GM12874 (cell line): ENCODE measurements around the gene IGF2.

Experiments
- TF ChIP-seq, protein P1 (sequence below): IDR thresholded peaks from 2 replicates; pipeline ENCODE4 v1.5.1; 2011; ENCODE audit warnings: low read depth, mild to moderate bottlenecking, control low read depth, low read length, moderate library complexity; ENCODE audit not compliant: insufficient read depth

Gene IGF2

DNA sequence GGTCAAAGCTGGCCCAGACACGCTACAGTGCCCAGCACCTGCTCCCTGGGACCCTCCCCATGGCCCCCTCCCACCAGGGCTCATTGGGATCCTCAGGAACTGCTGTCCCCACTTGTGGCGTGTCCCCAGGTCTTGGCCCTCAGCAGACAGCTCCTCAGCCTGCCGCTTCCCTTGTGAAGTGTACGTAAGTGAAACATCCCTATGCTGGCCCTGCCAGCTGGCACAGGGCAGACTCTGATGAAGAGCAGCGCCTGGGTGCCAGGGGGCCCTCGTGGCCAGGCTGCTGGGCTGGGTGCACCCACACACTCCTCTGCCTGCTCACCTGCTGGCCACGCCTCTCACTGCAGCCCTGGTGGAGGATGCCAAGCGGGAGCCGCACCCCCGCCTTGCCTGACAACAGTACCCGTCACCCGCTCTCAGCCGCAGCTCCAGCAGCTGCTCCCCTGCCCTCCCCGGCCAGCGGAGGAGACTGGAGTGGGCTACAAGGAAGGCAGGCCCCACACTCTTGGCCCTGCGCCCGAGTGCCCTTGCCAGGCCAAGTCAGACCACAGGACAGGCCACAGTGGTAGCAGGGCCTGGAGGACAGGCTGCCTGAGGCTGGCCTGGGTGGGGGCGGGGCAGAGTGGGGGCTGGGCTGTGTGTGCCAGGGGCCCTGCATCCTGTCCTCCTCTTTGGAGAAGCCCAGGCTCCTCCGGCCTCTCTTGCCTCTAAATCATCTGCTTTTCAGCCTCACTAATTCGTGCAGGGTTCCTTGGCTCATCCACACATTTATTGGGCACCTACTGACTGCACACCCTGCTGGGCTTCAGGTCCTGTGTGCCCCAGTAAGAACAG is 39.5 kb downstream of the IGF2 start:
- TF ChIP-seq, protein P1, sequence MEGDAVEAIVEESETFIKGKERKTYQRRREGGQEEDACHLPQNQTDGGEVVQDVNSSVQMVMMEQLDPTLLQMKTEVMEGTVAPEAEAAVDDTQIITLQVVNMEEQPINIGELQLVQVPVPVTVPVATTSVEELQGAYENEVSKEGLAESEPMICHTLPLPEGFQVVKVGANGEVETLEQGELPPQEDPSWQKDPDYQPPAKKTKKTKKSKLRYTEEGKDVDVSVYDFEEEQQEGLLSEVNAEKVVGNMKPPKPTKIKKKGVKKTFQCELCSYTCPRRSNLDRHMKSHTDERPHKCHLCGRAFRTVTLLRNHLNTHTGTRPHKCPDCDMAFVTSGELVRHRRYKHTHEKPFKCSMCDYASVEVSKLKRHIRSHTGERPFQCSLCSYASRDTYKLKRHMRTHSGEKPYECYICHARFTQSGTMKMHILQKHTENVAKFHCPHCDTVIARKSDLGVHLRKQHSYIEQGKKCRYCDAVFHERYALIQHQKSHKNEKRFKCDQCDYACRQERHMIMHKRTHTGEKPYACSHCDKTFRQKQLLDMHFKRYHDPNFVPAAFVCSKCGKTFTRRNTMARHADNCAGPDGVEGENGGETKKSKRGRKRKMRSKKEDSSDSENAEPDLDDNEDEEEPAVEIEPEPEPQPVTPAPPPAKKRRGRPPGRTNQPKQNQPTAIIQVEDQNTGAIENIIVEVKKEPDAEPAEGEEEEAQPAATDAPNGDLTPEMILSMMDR: no peak

- TF ChIP-seq, protein P1: no peak
These were observed 40.3 kb downstream of the IGF2 start for GRCh38 chr11:2098691-2099515.

DNA sequence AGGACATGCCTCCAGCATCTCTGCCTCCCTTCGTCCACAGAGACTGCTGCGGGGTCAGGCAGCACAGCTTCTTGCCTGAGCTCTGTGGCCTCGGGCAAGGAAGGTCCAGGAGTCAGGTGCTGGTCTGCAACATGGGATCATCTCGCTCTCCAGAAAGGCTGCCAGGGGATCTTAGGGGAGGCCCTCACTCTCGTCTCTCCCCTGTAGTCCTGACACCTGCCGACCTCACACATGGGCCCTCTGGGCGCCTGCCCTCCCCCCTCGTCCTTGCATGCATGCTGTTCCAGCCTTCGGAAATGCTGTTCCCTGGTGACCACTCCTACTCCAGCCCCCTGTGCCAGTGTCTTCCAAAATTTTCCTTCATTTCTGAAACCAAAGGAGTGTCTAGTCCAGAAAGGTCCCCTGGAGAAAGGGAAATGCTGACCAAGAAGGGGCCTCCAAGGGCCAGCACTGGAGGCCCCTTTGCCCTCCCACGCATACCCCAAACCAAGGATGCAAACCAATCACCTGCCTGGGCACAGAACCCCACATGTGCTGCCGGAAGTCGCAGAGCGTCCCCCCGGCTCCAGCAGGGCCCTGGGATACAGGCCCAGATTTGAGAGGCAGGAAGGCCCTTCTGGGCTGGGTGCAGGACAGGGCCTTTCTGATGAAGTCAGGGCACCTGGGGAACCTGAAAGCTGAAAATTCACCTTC is 41.0 kb downstream of the IGF2 start:
- TF ChIP-seq, protein P1: no peak

GRCh38 chr11:2097356-2097997 is 41.7 kb downstream of the IGF2 start:
- TF ChIP-seq, protein P1: no peak

- TF ChIP-seq, protein P1: no peak
These were observed 42.3 kb downstream of the IGF2 start for GRCh38 chr11:2096919-2097301.

- TF ChIP-seq, protein P1: no peak
These were observed 42.9 kb downstream of the IGF2 start for GRCh38 chr11:2096011-2096918.
